LNCaP clone FGC (cell line): ENCODE data around the gene KLHDC10.

Source experiments
- DNase-seq: peaks from one replicate; pipeline ENCODE4 v3.0.0-alpha.2; 2011; ENCODE audit warnings: low read depth
- H3K4me3 ChIP-seq: 2 replicates; pipeline ENCODE4 v1.5.1; 2011; ENCODE audit warnings: mild to moderate bottlenecking, low read depth, low read length, control low read depth
- TF ChIP-seq, protein P1 (sequence below): IDR thresholded peaks from 2 replicates; pipeline ENCODE4 v1.5.1; 2012; ENCODE audit warnings: mild to moderate bottlenecking; ENCODE audit not compliant: control insufficient read depth, insufficient read depth; ENCODE audit errors: extremely low read depth

Gene KLHDC10

DNA sequence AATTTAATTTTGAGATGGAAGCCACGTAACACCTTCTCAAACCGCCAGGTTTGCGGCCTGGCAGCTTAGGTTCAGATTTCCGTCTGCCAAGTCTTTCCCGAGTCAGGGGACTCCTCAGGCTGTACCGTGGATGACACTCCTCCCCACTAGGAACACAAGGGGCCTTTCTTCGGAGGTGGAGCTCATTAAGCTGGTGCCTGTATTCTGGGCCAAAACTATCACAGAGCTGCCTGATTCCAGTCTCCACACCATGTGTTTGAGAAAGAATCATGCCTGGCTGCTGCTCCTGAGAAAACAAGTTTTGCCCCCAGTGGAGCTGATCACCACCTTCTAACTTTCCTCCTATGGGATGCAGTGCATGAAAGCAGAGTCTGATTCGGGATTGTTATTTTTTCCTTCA, 90.1 kb downstream of the KLHDC10 start:
- DNase-seq = no peak
- TF ChIP-seq, protein P1, sequence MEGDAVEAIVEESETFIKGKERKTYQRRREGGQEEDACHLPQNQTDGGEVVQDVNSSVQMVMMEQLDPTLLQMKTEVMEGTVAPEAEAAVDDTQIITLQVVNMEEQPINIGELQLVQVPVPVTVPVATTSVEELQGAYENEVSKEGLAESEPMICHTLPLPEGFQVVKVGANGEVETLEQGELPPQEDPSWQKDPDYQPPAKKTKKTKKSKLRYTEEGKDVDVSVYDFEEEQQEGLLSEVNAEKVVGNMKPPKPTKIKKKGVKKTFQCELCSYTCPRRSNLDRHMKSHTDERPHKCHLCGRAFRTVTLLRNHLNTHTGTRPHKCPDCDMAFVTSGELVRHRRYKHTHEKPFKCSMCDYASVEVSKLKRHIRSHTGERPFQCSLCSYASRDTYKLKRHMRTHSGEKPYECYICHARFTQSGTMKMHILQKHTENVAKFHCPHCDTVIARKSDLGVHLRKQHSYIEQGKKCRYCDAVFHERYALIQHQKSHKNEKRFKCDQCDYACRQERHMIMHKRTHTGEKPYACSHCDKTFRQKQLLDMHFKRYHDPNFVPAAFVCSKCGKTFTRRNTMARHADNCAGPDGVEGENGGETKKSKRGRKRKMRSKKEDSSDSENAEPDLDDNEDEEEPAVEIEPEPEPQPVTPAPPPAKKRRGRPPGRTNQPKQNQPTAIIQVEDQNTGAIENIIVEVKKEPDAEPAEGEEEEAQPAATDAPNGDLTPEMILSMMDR = no peak
- no peak overlapping the region for H3K4me3 ChIP-seq

DNA sequence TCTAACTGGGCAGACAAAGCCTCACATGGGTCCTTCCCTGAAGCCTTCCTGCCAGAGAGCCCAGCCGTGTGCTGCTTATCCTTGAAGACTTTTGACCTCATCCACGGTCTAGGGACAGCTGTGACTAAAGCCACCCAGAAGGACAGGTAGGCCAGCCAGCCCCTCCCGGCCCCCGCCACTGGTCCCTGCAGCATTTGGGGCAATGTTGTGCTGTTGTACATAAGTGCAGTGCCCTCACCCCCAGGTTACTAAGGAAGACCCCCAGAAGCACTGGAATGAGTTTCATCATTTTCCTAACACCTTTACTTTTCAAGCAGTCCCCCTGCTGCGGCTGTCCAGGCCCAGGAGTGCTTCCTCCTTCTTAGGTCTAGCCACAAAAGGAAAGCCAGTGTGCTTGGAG, 91.9 kb downstream of the KLHDC10 start:
- no peak overlapping the region for H3K4me3 ChIP-seq
- no peak for DNase-seq
- TF ChIP-seq, protein P1 = no peak

DNA sequence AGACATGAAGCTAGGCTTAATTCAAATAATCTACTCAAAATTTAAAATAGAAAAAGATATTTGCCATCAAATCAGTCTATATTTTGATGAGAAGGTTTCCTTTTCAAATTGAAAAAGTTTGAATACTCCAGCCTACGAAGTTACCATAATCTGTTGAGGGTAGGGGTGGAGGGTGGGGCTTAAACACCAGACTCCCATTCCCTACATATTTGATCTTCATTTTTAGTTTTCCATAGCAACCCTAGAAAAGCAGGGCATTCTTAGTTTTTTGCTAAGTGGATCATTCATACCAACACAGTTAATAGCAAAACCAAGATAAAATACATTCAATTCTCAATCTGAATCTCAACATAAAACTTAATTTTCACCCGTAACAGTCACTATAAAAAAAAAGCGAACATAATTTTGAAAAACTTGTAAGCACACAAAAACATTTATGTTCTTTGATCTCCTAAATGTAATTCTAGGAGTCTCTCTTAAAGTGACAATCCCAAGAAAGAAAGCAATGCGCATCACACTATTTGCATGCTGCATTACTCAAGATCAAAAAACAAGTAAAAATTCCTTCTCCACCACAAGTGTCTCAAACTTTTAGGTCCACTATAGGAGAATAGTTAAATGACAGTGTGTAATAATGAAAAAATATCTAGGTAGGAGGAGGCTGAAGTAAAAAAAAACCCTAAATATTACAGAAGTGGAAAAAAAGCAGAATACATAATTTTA, 104.1 kb downstream of the KLHDC10 start:
- DNase-seq = no peak
- TF ChIP-seq, protein P1 = no peak
- H3K4me3 ChIP-seq = no peak overlapping the region

DNA sequence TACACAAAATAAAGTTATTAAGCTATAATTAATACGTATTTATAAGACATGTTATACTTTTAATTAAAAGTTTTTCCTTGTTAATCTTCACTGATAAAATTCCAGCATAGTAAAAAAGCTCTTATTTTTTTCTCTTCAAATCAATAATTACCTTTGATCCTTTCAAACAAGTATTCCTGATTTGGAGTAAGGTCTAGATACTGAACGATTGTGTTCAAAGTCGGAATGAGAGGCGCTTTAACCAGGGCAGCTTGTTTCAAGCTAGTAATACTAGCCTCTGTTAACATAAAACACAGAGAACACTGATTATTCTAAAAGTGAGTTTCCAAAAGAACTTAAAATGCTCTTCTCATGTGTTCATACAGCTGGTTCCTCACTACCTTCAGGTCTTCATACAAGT, 107.9 kb downstream of the KLHDC10 start:
- TF ChIP-seq, protein P1 = no peak
- DNase-seq = no peak
- no peak overlapping the region for H3K4me3 ChIP-seq

DNA sequence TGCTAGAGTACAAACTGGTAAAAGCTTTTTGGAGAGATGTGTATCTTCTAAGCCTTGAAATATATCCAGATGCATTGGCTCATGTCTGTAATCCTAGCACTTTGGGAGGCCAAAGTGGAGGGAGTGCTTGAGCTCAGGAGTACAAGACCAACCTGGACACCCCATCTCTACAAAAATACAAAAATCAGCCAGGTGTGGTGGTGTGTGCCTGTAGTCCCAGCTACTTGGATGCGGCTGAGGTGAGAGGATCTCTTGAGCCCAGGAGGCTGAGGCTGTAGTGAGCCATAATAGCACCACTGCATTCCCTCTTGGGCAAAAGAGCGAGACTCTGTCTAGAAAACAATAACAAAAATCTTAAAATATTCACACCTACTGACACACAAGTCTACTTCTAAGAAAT, 109.3 kb downstream of the KLHDC10 start:
- TF ChIP-seq, protein P1 = no peak

DNA sequence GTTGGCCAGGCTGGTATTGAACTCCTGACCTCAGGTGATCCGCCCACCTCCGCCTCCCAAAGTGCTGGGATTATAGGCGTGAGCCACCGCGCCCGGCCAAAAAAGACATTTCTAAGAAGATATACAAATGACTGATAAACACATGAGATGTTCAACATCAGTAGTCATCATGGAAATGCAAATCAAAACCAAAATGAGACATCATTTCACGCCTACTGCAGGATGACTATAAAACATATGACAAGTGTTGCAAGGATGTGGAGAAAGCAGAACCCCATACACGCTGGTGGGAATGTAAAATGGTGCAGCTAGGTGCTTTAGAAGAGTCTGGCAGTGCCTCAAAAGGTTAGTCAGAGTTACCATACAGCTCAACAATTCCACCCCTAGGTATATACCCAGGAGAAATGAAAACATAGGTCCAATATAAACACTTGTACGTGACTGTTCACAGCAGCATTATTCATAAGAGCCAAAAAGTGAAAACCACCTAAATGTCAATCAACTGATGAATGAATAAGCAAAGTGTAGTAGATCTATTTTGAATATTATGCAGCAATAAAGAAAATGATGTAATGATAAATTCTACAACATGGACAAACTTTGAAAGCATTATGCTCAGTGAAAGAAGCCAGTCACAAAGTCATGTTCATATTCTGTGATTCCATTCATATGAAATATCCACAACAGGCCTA, 110.4 kb downstream of the KLHDC10 start:
- no peak for DNase-seq
- no peak overlapping the region for H3K4me3 ChIP-seq
- TF ChIP-seq, protein P1 = no peak

More for the DNA sequence above, 109.3 kb downstream of the KLHDC10 start:
- no peak overlapping the region for H3K4me3 ChIP-seq
- no peak for DNase-seq
